ACHN (cell line): ENCODE results near the gene SLC27A1.

Source experiments
- DNase-seq: peaks from one replicate; pipeline ENCODE4 v3.0.0-alpha.2; 2015
- in situ Hi-C: cut with HindIII; loops from 2 replicates; pipeline ENCODE4 v1.10.0; 2017; ENCODE audit warnings: low sequenced_read_pairs, low pct_ligation_motif_present, low pct_unique_long_range_greater_than_20kb

SLC27A1 gene

GRCh38 chr19:17470068-17470841, at the start of gene SLC27A1:
SLC27A1 (plus strand) TSS chr19:17470524; CDS start chr19:17470541, 17 bp downstream.
- peak; percentile 98 for DNase-seq
- in situ Hi-C loops, result no loop called here

- in situ Hi-C loops, result no loop called here
- no peak for DNase-seq
These were observed 48.4 kb upstream of the SLC27A1 start for GRCh38 chr19:17421942-17422341.

GRCh38 chr19:17423429-17424208, 46.7 kb upstream of the SLC27A1 start:
- in situ Hi-C loops, result no loop called here
- DNase-seq, result no peak

- in situ Hi-C loops, result no loop called here
- DNase-seq, result no peak
These were observed 45.5 kb upstream of the SLC27A1 start for GRCh38 chr19:17424743-17425365.

GRCh38 chr19:17429641-17430113, 40.6 kb upstream of the SLC27A1 start:
- DNase-seq, result no peak
- in situ Hi-C loops, result no loop called here

- in situ Hi-C loops, result no loop called here
- DNase-seq, result no peak
These were observed 38.9 kb upstream of the SLC27A1 start for GRCh38 chr19:17431417-17431816.

- in situ Hi-C loops, result no loop called here
- DNase-seq, result no peak
These were observed 35.1 kb upstream of the SLC27A1 start for GRCh38 chr19:17435218-17435617.

- in situ Hi-C loops, result no loop called here
- DNase-seq, result no peak
These were observed 34.0 kb upstream of the SLC27A1 start for GRCh38 chr19:17436094-17436873.

GRCh38 chr19:17436874-17437267, 33.5 kb upstream of the SLC27A1 start:
- in situ Hi-C loops, result no loop called here
- DNase-seq, result no peak

- peak; percentile 23 for DNase-seq
These were observed 28.9 kb upstream of the SLC27A1 start for GRCh38 chr19:17441241-17442021.

GRCh38 chr19:17445526-17446165, 24.7 kb upstream of the SLC27A1 start:
- in situ Hi-C loops, result no loop called here
- no peak for DNase-seq

More at GRCh38 chr19:17441241-17442021, 28.9 kb upstream of the SLC27A1 start:
- in situ Hi-C loops, result no loop called here

GRCh38 chr19:17447704-17448130, 22.6 kb upstream of the SLC27A1 start:
- DNase-seq, result no peak
- in situ Hi-C loops, result no loop called here

GRCh38 chr19:17448131-17448967, 22.0 kb upstream of the SLC27A1 start, which contains the start of gene TMEM221:
TMEM221 (minus strand) TSS chr19:17448668; CDS start chr19:17448462, 206 bp downstream.
- in situ Hi-C loops, result no loop called here
- peak; percentile 43 for DNase-seq

GRCh38 chr19:17450264-17451075, 19.9 kb upstream of the SLC27A1 start:
- in situ Hi-C loops, result no loop called here
- no peak for DNase-seq

GRCh38 chr19:17451820-17452219, 18.5 kb upstream of the SLC27A1 start:
- no peak for DNase-seq
- in situ Hi-C loops, result no loop called here
